H1 (cell line): Measurements from ENCODE around the gene PRKCA. TPM values are rescaled to one million over a fixed set of nuclear protein-coding genes. Genes with fewer than 3 reads are reported as not detected.
A peak's percentile ranks its signal among the peaks of the same experiment; 100 is the strongest.

ENCODE experiments used
- CTCF ChIA-PET: fragments of 300-600 bp; sonication (Branson Sonifier 250); formaldehyde crosslinking; loops from one replicate; lab custom pipeline; 2021; ENCODE audit not compliant: partially characterized antibody; lab: Charles Lee
- POLR2A ChIA-PET: fragments of 300-600 bp; sonication (Branson Sonifier 250); formaldehyde crosslinking; loops from one replicate; lab custom pipeline; 2021; ENCODE audit warnings: inconsistent platforms; ENCODE audit not compliant: partially characterized antibody; lab: Charles Lee
- DNase-seq, 2 experiments: peaks; one replicate each; pipeline versions ENCODE4 v3.0.0 to v3.0.0-alpha.2; 2010 to 2022; ENCODE audit warnings: low spot score in 2 of 2, low read depth in 1 of 2, mixed read lengths in 1 of 2
- FAIRE-seq: peaks from 2 replicates; lab custom pipeline; 2011; peaks lifted over from hg19 to GRCh38; lab: Jason Lieb, UNC
- H2AFZ ChIP-seq: 2 replicates; pipeline ENCODE4 v1.8.1; 2012; ENCODE audit warnings: low read length, inconsistent platforms
- H2AK5ac ChIP-seq: 2 replicates; pipeline ENCODE4 v1.6.1; 2013; ENCODE audit warnings: low read depth, low read length
- H2BK120ac ChIP-seq: replicated peaks from 2 replicates; pipeline ENCODE3; 2013; ENCODE audit warnings: low read depth, low read length, inconsistent platforms
- H2BK12ac ChIP-seq: 2 replicates; pipeline ENCODE4 v1.6.1; 2013; ENCODE audit warnings: low read depth, low read length
- H2BK15ac ChIP-seq: 2 replicates; pipeline ENCODE4 v1.6.1; 2013; ENCODE audit warnings: low read length
- H2BK20ac ChIP-seq: 2 replicates; pipeline ENCODE4 v1.6.1; 2013; ENCODE audit warnings: low read length
- H2BK5ac ChIP-seq: 2 replicates; pipeline ENCODE4 v1.6.1; 2013; ENCODE audit warnings: low read depth, low read length
- H3K14ac ChIP-seq: 2 replicates; pipeline ENCODE4 v1.6.1; 2013; ENCODE audit warnings: inconsistent platforms; ENCODE audit not compliant: insufficient read length
- H3K18ac ChIP-seq: 2 replicates; pipeline ENCODE4 v1.6.1; 2013; ENCODE audit warnings: low read length; ENCODE audit errors: extremely low read depth
- H3K23ac ChIP-seq: 2 replicates; pipeline ENCODE4 v1.6.1; 2013; ENCODE audit warnings: inconsistent platforms; ENCODE audit not compliant: insufficient read length
- H3K23me2 ChIP-seq: 2 replicates; pipeline ENCODE4 v1.6.1; 2013; ENCODE audit warnings: low read depth, low read length
- H3K27ac ChIP-seq: 2 replicates; pipeline ENCODE4 v1.6.1; 2011; ENCODE audit warnings: low read depth, low read length, inconsistent platforms
- H3K27me3 ChIP-seq, 4 experiments: replicated peaks in 1 of 4; 1 replicate in 1 of 4; 2 replicates in 3 of 4; pipeline versions ENCODE4 v1.6.1 to v1.8.1; 2011 to 2013; ENCODE audit warnings: low read length in 3 of 4, mild to moderate bottlenecking in 3 of 4, inconsistent platforms in 2 of 4, mixed read lengths in 2 of 4, moderate library complexity in 1 of 4; ENCODE audit not compliant: control insufficient read depth in 3 of 4, insufficient read depth in 3 of 4; ENCODE audit errors: extremely low read depth in 1 of 4
- H3K36me3 ChIP-seq, 4 experiments: 2 replicates each; pipeline versions ENCODE4 v1.6.1 to v1.8.1; 2011 to 2013; ENCODE audit warnings: mild to moderate bottlenecking in 4 of 4, low read length in 3 of 4, moderate library complexity in 2 of 4, control low read depth in 1 of 4, inconsistent platforms in 1 of 4; ENCODE audit not compliant: insufficient read depth in 4 of 4, control insufficient read depth in 2 of 4
- H3K4ac ChIP-seq: replicated peaks from 2 replicates; pipeline ENCODE3; 2013; ENCODE audit warnings: low read length, low read depth, mixed read lengths, inconsistent platforms; ENCODE audit not compliant: insufficient read length
- H3K4me1 ChIP-seq, 4 experiments: replicated peaks in 1 of 4; 1 replicate in 1 of 4; 2 replicates in 3 of 4; pipeline versions ENCODE4 v1.6.1 to v1.8.1; 2011 to 2013; ENCODE audit warnings: low read length in 3 of 4, inconsistent platforms in 2 of 4, mixed read lengths in 1 of 4; ENCODE audit not compliant: insufficient read depth in 4 of 4, control insufficient read depth in 3 of 4
- H3K4me2 ChIP-seq, 2 experiments: 2 replicates each; pipeline versions ENCODE4 v1.6.1 to v1.8.1; 2011 to 2013; ENCODE audit warnings: low read depth in 2 of 2, low read length in 2 of 2, control low read depth in 1 of 2, inconsistent platforms in 1 of 2, mild to moderate bottlenecking in 1 of 2; ENCODE audit not compliant: insufficient read depth in 1 of 2
- H3K4me3 ChIP-seq, 4 experiments: fragments of 200-600, 300-600 bp in 1 of 4; sonication (generic), shearing (Covaris generic), sonication (Bioruptor Twin) in 1 of 4; 2 replicates each; pipeline versions ENCODE4 v1.5.1 to v1.8.1; 2011 to 2016; ENCODE audit warnings: low read length in 4 of 4, low read depth in 3 of 4, control low read depth in 2 of 4, inconsistent platforms in 2 of 4, mild to moderate bottlenecking in 2 of 4, mixed read lengths in 1 of 4, moderate library complexity in 1 of 4; ENCODE audit not compliant: insufficient read depth in 2 of 4; ENCODE audit errors: extremely low read depth in 1 of 4
- H3K56ac ChIP-seq: replicated peaks from 2 replicates; pipeline ENCODE3; 2013; ENCODE audit warnings: low read depth, mild to moderate bottlenecking, mixed read lengths, low read length, inconsistent platforms; ENCODE audit not compliant: insufficient read length
- H3K79me1 ChIP-seq: 2 replicates; pipeline ENCODE4 v1.6.1; 2013; ENCODE audit warnings: low read depth, low read length, control low read depth
- H3K79me2 ChIP-seq, 2 experiments: 2 replicates each; pipeline versions ENCODE4 v1.6.1 to v1.8.1; 2012 to 2013; ENCODE audit warnings: low read length in 2 of 2, mild to moderate bottlenecking in 2 of 2, inconsistent platforms in 1 of 2; ENCODE audit not compliant: insufficient read depth in 2 of 2, control insufficient read depth in 1 of 2
- H3K9ac ChIP-seq, 4 experiments: replicated peaks in 1 of 4; 1 replicate in 1 of 4; 2 replicates in 3 of 4; pipeline versions ENCODE4 v1.6.1 to v1.8.1; 2011 to 2013; ENCODE audit warnings: low read depth in 3 of 4, low read length in 3 of 4, control low read depth in 2 of 4, mild to moderate bottlenecking in 2 of 4, moderate library complexity in 2 of 4, inconsistent platforms in 1 of 4; ENCODE audit errors: extremely low read depth in 1 of 4
- H3K9me3 ChIP-seq, 2 experiments: 2 replicates each; pipeline versions ENCODE4 v1.6.1 to v1.8.1; 2012 to 2013; ENCODE audit warnings: mild to moderate bottlenecking in 2 of 2, moderate library complexity in 2 of 2, control low read depth in 1 of 2, inconsistent platforms in 1 of 2, low read depth in 1 of 2, low read length in 1 of 2, mixed read lengths in 1 of 2; ENCODE audit not compliant: insufficient read depth in 2 of 2
- H4K20me1 ChIP-seq, 2 experiments: replicated peaks in 1 of 2; 2 replicates each; pipeline versions ENCODE3 to v1.8.1; 2011 to 2013; ENCODE audit warnings: inconsistent platforms in 2 of 2, low read length in 2 of 2, mild to moderate bottlenecking in 1 of 2; ENCODE audit not compliant: insufficient read depth in 2 of 2, control insufficient read depth in 1 of 2
- H4K5ac ChIP-seq: 2 replicates; pipeline ENCODE4 v1.6.1; 2013; ENCODE audit warnings: low read length, low read depth, mixed read lengths, inconsistent platforms; ENCODE audit not compliant: insufficient read length
- H4K8ac ChIP-seq: 2 replicates; pipeline ENCODE4 v1.8.0; 2013; ENCODE audit warnings: mild to moderate bottlenecking, moderate library complexity, low read length, inconsistent platforms; ENCODE audit not compliant: insufficient read depth; ENCODE audit errors: extremely low read depth
- H4K91ac ChIP-seq: replicated peaks from 2 replicates; pipeline ENCODE3; 2013; ENCODE audit warnings: low read length, mixed read lengths, inconsistent platforms; ENCODE audit not compliant: insufficient read length
- BACH1 ChIP-seq: IDR thresholded peaks from 2 replicates; pipeline ENCODE4 v1.6.1; 2012; ENCODE audit warnings: low read length, improper control_type of control experiment
- BCL11A ChIP-seq, 2 experiments: IDR thresholded peaks; one replicate each; pipeline ENCODE4 v1.6.1; 2011; ENCODE audit warnings: low read depth in 2 of 2, low read length in 2 of 2, mild to moderate bottlenecking in 2 of 2
- CBX5 ChIP-seq: fragments of 300-800, 300-1000 bp; sonication (generic); IDR thresholded peaks from 2 replicates; pipeline ENCODE4 v1.7.1; 2016; ENCODE audit warnings: antibody characterized with exemption, low read length, low read depth
- KDM1A ChIP-seq: fragments of 200-600, 300-600 bp; sonication (generic); IDR thresholded peaks from 2 replicates; pipeline ENCODE4 v1.7.1; 2016; ENCODE audit warnings: mild to moderate bottlenecking, low read length, borderline replicate concordance
- KDM4A ChIP-seq: IDR thresholded peaks from one replicate; pipeline ENCODE4 v1.7.1; 2012; ENCODE audit warnings: low read depth, mild to moderate bottlenecking, moderate library complexity, low read length, inconsistent platforms; ENCODE audit not compliant: severe bottlenecking
- RBBP5 ChIP-seq: IDR thresholded peaks from 2 replicates; pipeline ENCODE4 v1.7.1; 2012; ENCODE audit warnings: low read depth, mild to moderate bottlenecking, inconsistent platforms, low read length, moderate library complexity, borderline replicate concordance
- SIX5 ChIP-seq: IDR thresholded peaks from 2 replicates; pipeline ENCODE4 v1.6.1; 2011; ENCODE audit warnings: mild to moderate bottlenecking, low read depth, low read length
- SP1 ChIP-seq: IDR thresholded peaks from 2 replicates; pipeline ENCODE4 v1.6.1; 2011; ENCODE audit warnings: low read depth, low read length
- TCF12 ChIP-seq: IDR thresholded peaks from 2 replicates; pipeline ENCODE4 v1.6.1; 2011; ENCODE audit warnings: low read depth, mild to moderate bottlenecking, low read length
- YY1 ChIP-seq: IDR thresholded peaks from 2 replicates; pipeline ENCODE4 v1.6.1; 2011; ENCODE audit warnings: low read depth, mild to moderate bottlenecking, low read length
- WGBS, 2 experiments: shearing (Covaris generic) in 1 of 2; methylation state at CpG; one replicate each; pipeline versions ENCODE4 v1.1.6 to v1.1.7; 2013 to 2015; ENCODE audit warnings: low lambda C conversion rate in 2 of 2, mixed read lengths in 2 of 2, inconsistent platforms in 1 of 2, low coverage in 1 of 2, missing lambda C conversion rate in 1 of 2; ENCODE audit not compliant: insufficient replicate concordance in 2 of 2, insufficient coverage in 1 of 2, insufficient read length in 1 of 2; ENCODE audit errors: extremely low coverage in 1 of 2, missing lambda C conversion rate in 1 of 2; 5-methylcytosine and 5-hydroxymethylcytosine counted together
- polyA plus RNA-seq, 7 experiments: library from polyadenylated mRNA; depleted of rRNA in 3 of 7; stranded (reverse) in 5 of 7; unstranded in 2 of 7; fragments of >200 nt in 5 of 7; fragments of 200-250 nt in 2 of 7; gene quantifications; 1 replicate in 5 of 7; 2 replicates in 1 of 7; 4 replicates in 1 of 7; pipeline versions ENCODE4 v1.2.1 to v1.2.3, GENCODE V29; 2011 to 2013; ENCODE audit warnings: missing spikeins in 2 of 7, mixed read lengths in 2 of 7
- total RNA-seq: library from RNA; stranded (reverse); fragmentation: NEBNext Ultra II Directional; extraction: Animal tissue kit (Norgen Biotek cat#: 25700); gene quantifications from 2 replicates; pipeline ENCODE4 v1.2.1, GENCODE V29; 2021
- TF ChIP-seq, protein P1 (sequence below): IDR thresholded peaks from 2 replicates; pipeline ENCODE4 v1.6.1; 2012; ENCODE audit warnings: inconsistent platforms

Gene PRKCA
- total and polyA plus RNA-seq, 2 of the 8 experiments (the other 6 are each of a cell fraction or from before 2014, with no cell fraction given), result 5.8 to 17.8 TPM

DNA sequence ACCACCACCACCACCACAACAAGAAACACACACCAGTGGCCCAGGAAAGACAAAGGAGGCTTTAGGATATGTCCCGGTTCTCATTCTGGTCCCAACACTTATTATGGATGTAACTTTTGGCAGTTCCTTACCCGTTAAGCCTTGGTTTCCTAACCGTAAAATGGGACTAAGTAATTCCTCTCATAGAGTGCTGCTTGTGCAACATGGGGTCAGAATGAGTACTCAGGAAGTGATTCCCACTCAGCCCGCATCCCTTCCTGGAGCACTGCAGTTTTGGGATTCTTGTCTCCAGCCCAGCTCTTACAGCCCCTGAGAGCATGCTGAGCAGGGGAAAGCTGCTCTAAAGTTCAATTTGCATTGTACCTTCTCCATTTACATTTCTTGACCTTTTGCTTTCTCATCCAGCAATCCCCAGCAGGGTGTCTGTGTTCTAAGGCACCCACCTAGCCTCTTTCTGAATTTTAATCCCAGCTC lies 262.6 kb downstream of the PRKCA start:
- Histone ChIP-seq H3K9me3 (peaks cover 0 to 9% of the 10 kb centered on the region in 2 experiments; a peak in 1 of 4 replicates), H3K4me1 (peaks cover 5 to 12% (median 10%) of the 10 kb centered on the region in 4 experiments; a peak in 5 of 7 replicates), H3K56ac (no peak overlapping the region), H3K14ac (no peak overlapping the region), H2BK5ac (peak overlapping the region; percentile 28; the same call in 1 of the 2 replicates), H3K27ac (no peak overlapping the region), H3K4ac (no peak overlapping the region), H2AFZ (no peak overlapping the region), H3K79me1 (no peaks in the 10 kb centered on the region), H3K23ac (no peak overlapping the region), H2BK120ac (no peak overlapping the region), H2BK12ac (no peak overlapping the region; the same call in 1 of the 2 replicates), H2BK20ac (peak overlapping the region; percentile 93), H4K20me1 (no peaks in the 10 kb centered on the region), H4K8ac (no peak overlapping the region), H3K4me2 (peak overlapping the region; percentile 30 to 39; a peak in 3 of 4 replicates), H3K9ac (no peak overlapping the region), H4K5ac (no peak overlapping the region), H2BK15ac (no peak overlapping the region; the same call in 1 of the 2 replicates), H4K91ac (no peak overlapping the region), H3K36me3 (no peaks in the 10 kb centered on the region), H3K4me3 (peak overlapping the region in 1 of 4 experiments; percentile 19; a peak in 1 of 8 replicates), H2AK5ac (no peak overlapping the region), H3K79me2 (no peaks in the 10 kb centered on the region), H3K27me3 (no peaks in the 10 kb centered on the region), H3K18ac (no peak overlapping the region), H3K23me2 (no peaks in the 10 kb centered on the region)
- FAIRE-seq (peak; percentile 94), DNase-seq (peak in 1 of 2 experiments; percentile 55)
- 37% methylated on average over 4 of the region's 4 CpGs; no CpG with 5 or more reads in 1 of the 2 experiments for WGBS, 2 experiments
- POLR2A ChIA-PET, result interaction anchor here (1.4 to 1.6 kb wide), 2 partner anchors 14 to 16 kb away, joined by 3 to 5 read pairs; no protein-coding TSS in a partner anchor
- CTCF ChIA-PET, result interaction anchor here (0.9 to 4.5 kb wide), 11 partner anchors 10 to 364 kb away, joined by 3 to 19 read pairs (median 6); no protein-coding TSS in a partner anchor
- TF ChIP-seq SP1 (0 out of 2 replicates have a peak, but pooled peaks have one; percentile 58), BCL11A (IDR thresholded peaks at IDR 0.05; ENCODE audit: low read depth in 2 of 2, low read length in 2 of 2) (no peak), SIX5 (no peak), TCF12 (peak; percentile 63; the same call in 1 of the 2 replicates), RBBP5 (no peak), KDM4A (no peak), YY1 (0 out of 2 replicates have a peak, but pooled peaks have one; percentile 42), CBX5 (no peak), BACH1 (no peak), KDM1A (peak; percentile 71; the same call in 1 of the 2 replicates)
- TF ChIP-seq, protein P1, sequence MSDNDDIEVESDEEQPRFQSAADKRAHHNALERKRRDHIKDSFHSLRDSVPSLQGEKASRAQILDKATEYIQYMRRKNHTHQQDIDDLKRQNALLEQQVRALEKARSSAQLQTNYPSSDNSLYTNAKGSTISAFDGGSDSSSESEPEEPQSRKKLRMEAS, result peak; percentile 42; the same call in 1 of the 2 replicates
